AG09319 (cell line): ENCODE results near the gene HSPB2.

Experiments
- DNase-seq: peaks from one replicate; pipeline ENCODE4 v3.0.0-alpha.2; 2010; ENCODE audit warnings: low read depth; ENCODE audit errors: extremely low read depth
- CTCF ChIP-seq: IDR thresholded peaks from 2 replicates; pipeline ENCODE4 v1.5.1; 2011; ENCODE audit warnings: low read depth, mild to moderate bottlenecking, inconsistent platforms, low read length, moderate library complexity

HSPB2 gene

GRCh38 chr11:111935317-111936039 lies 22.9 kb downstream of the HSPB2 start:
- TF ChIP-seq CTCF: no peak
- no peak for DNase-seq

GRCh38 chr11:111936040-111936540 lies 23.6 kb downstream of the HSPB2 start:
- no peak for DNase-seq
- no peak for TF ChIP-seq CTCF

GRCh38 chr11:111937461-111937769 lies 24.9 kb downstream of the HSPB2 start:
- no peak for TF ChIP-seq CTCF

GRCh38 chr11:111937844-111938243 lies 25.3 kb downstream of the HSPB2 start:
- no peak for DNase-seq
- TF ChIP-seq CTCF: no peak

More at GRCh38 chr11:111937461-111937769, 24.9 kb downstream of the HSPB2 start:
- no peak for DNase-seq

- no peak for DNase-seq
- TF ChIP-seq CTCF: no peak
Measured at GRCh38 chr11:111938687-111939160, 26.2 kb downstream of the HSPB2 start.

- no peak for TF ChIP-seq CTCF
- DNase-seq: peak; percentile 28
Measured at GRCh38 chr11:111939836-111940604, 27.5 kb downstream of the HSPB2 start.

- DNase-seq: no peak
- TF ChIP-seq CTCF: no peak
Measured at GRCh38 chr11:111941963-111942362, 29.4 kb downstream of the HSPB2 start.
